RCC 7860 (cell line): ENCODE results near the gene DNASE1.
"Not testable (repeated sequence)": the region's sequence is repeated elsewhere in the genome, so short reads cannot be mapped to it uniquely, and the experiment has no call there.

Source experiments
- DNase-seq: peaks from one replicate; pipeline ENCODE4 v3.0.0-alpha.2; 2015; ENCODE audit warnings: low spot score
- FAIRE-seq: peaks from 2 replicates; lab custom pipeline; 2012; peaks lifted over from hg19 to GRCh38; lab: Jason Lieb, UNC

Gene DNASE1

GRCh38 chr16:3640632-3641501 lies 13.6 kb upstream of the DNASE1 start:
- FAIRE-seq, result no peak

GRCh38 chr16:3641801-3642396 lies 12.6 kb upstream of the DNASE1 start:
- DNase-seq (no peak), FAIRE-seq (no peak)

More at GRCh38 chr16:3640632-3641501, 13.6 kb upstream of the DNASE1 start:
- DNase-seq, result no peak

GRCh38 chr16:3642397-3643094 lies 11.9 kb upstream of the DNASE1 start:
- DNase-seq (no peak), FAIRE-seq (no peak)

- DNase-seq (no peak), FAIRE-seq (no peak)
Observed at GRCh38 chr16:3643095-3643730, 11.3 kb upstream of the DNASE1 start.

- FAIRE-seq (no peak), DNase-seq (no peak)
Observed at GRCh38 chr16:3645108-3645503, 9.4 kb upstream of the DNASE1 start.

GRCh38 chr16:3645504-3646347 lies 8.8 kb upstream of the DNASE1 start:
- DNase-seq, result no peak
- no peak for FAIRE-seq

- no peak for FAIRE-seq
Observed at GRCh38 chr16:3646348-3646920, 8.1 kb upstream of the DNASE1 start.

GRCh38 chr16:3650631-3651265 lies 3.7 kb upstream of the DNASE1 start:
- no peak for FAIRE-seq
- no peak for DNase-seq

More at GRCh38 chr16:3646348-3646920, 8.1 kb upstream of the DNASE1 start:
- DNase-seq, result no peak

GRCh38 chr16:3651461-3652372 lies 2.8 kb upstream of the DNASE1 start:
- FAIRE-seq, result no peak

GRCh38 chr16:3652373-3653195 lies 1.9 kb upstream of the DNASE1 start:
- no peak for FAIRE-seq
- no peak for DNase-seq

More at GRCh38 chr16:3651461-3652372, 2.8 kb upstream of the DNASE1 start:
- DNase-seq, result no peak

- no peak for DNase-seq
Observed at GRCh38 chr16:3655030-3655395, 522 bp downstream of the DNASE1 start.

GRCh38 chr16:3655396-3656159 lies 1.1 kb downstream of the DNASE1 start:
- DNase-seq (no peak), FAIRE-seq (no peak)

More at GRCh38 chr16:3655030-3655395, 522 bp downstream of the DNASE1 start:
- FAIRE-seq, result no peak

- not testable (repeated sequence) for DNase-seq, FAIRE-seq
Observed at GRCh38 chr16:3656160-3656490, 1.6 kb downstream of the DNASE1 start.

GRCh38 chr16:3656491-3657468 lies 2.3 kb downstream of the DNASE1 start:
- no peak for FAIRE-seq
- no peak for DNase-seq

- FAIRE-seq (no peak), DNase-seq (no peak)
Observed at GRCh38 chr16:3659251-3659650, 4.8 kb downstream of the DNASE1 start.

- DNase-seq (no peak), FAIRE-seq (no peak)
Observed at GRCh38 chr16:3661311-3661710, 6.8 kb downstream of the DNASE1 start.
